Esophagus muscularis mucosa (tissue), 4 donors: ENCODE data around the gene DYNC1I2. TPM values are rescaled to one million over a fixed set of nuclear protein-coding genes. Genes with fewer than 3 reads are reported as not detected.

ENCODE experiments used
- DNase-seq: peaks from one replicate; pipeline ENCODE4 v3.0.0-alpha.2; 2017; ENCODE audit errors: extremely low spot score
- H3K27ac ChIP-seq, 4 donors: fragments of 200-600 bp; sonication (generic); replicated peaks in 1 of 4; 1 replicate in 3 of 4; 2 replicates in 1 of 4; pipeline ENCODE4 v1.5.1; 2016 to 2019; ENCODE audit warnings: mild to moderate bottlenecking in 1 of 4
- H3K27me3 ChIP-seq, 4 donors: fragments of 200-600 bp; sonication (generic); one replicate each; pipeline versions ENCODE4 v1.5.1 to v1.6.0; 2016 to 2019
- H3K36me3 ChIP-seq, 4 donors: fragments of 200-600 bp; sonication (generic); one replicate each; pipeline ENCODE4 v1.5.1; 2016 to 2019
- H3K4me1 ChIP-seq, 4 donors: fragments of 200-600 bp; sonication (generic); one replicate each; pipeline ENCODE4 v1.5.1; 2016 to 2019
- H3K4me3 ChIP-seq, 4 donors: fragments of 200-600 bp; sonication (generic); 1 replicate in 2 of 4; 2 replicates in 2 of 4; pipeline ENCODE4 v1.5.1; 2016 to 2019; ENCODE audit warnings: mild to moderate bottlenecking in 4 of 4, moderate library complexity in 1 of 4
- H3K9me3 ChIP-seq, 4 donors: fragments of 200-600 bp; sonication (generic); 1 replicate in 3 of 4; 2 replicates in 1 of 4; pipeline ENCODE4 v1.5.1; 2016 to 2019
- CTCF ChIP-seq, 3 experiments: fragments of 200-600 bp in 2 of 3; fragments of 450-650 bp in 1 of 3; sonication (generic) in 2 of 3; IDR thresholded peaks; one replicate each; pipeline ENCODE4 v1.5.1; 2017 to 2019; ENCODE audit warnings: antibody characterized with exemption in 3 of 3, mild to moderate bottlenecking in 2 of 3, moderate library complexity in 1 of 3
- EP300 ChIP-seq: sonication (generic); formaldehyde crosslinking; IDR thresholded peaks from one replicate; pipeline ENCODE4 v1.6.1; 2017; ENCODE audit warnings: antibody characterized with exemption
- POLR2A ChIP-seq: fragments of 450-650 bp; IDR thresholded peaks from one replicate; pipeline ENCODE4 v1.6.1; 2017; ENCODE audit warnings: antibody characterized with exemption, moderate library complexity, mild to moderate bottlenecking, low read depth
- POLR2AphosphoS5 ChIP-seq, 2 donors: sonication (generic); formaldehyde crosslinking; IDR thresholded peaks; one replicate each; pipeline ENCODE4 v1.6.1; 2017; ENCODE audit warnings: antibody characterized with exemption in 2 of 2
- WGBS: methylation state at CpG from one replicate; pipeline ENCODE4 v1.1.5; 2018; 5-methylcytosine and 5-hydroxymethylcytosine counted together
- intact Hi-C: fragments of 100-400 bp; cut with DNase I; formaldehyde crosslinking; loops from one replicate; pipeline ENCODE4 v1.15.1; 2023
- total RNA-seq, 4 donors: library from RNA; depleted of rRNA; stranded (reverse); fragments of >200 nt; gene quantifications; one replicate each; pipeline versions ENCODE4 v1.1.0 to v1.2.1, GENCODE V29; 2016

DYNC1I2 gene
- total RNA-seq, 4 donors from 2014 or later, result 99.1 to 122 (median 112) TPM

- H3K4me3 ChIP-seq, result no peak overlapping the region
- H3K36me3 ChIP-seq, result no peaks in the 10 kb centered on the region
- H3K4me1 ChIP-seq, result no peaks in the 10 kb centered on the region
- H3K27me3 ChIP-seq, result peaks cover 0 to 4% (median 0%) of the 10 kb centered on the region in 4 donors
- no peaks in the 10 kb centered on the region for H3K9me3 ChIP-seq
- no peak for DNase-seq
- TF ChIP-seq POLR2AphosphoS5 (IDR thresholded peaks at IDR 0.05) (no peak), CTCF (IDR thresholded peaks at IDR 0.05) (no peak), EP300 (no peak), POLR2A (no peak)
- intact Hi-C loops, result no loop called here
- H3K27ac ChIP-seq, result no peak overlapping the region
Measured at GRCh38 chr2:171667041-171667440, 20.2 kb upstream of the DYNC1I2 start.

- Histone ChIP-seq H3K4me3 (no peak overlapping the region), H3K36me3 (no peaks in the 10 kb centered on the region), H3K9me3 (no peaks in the 10 kb centered on the region), H3K4me1 (no peaks in the 10 kb centered on the region), H3K27me3 (peaks cover 0 to 2% (median 0%) of the 10 kb centered on the region in 4 donors), H3K27ac (no peak overlapping the region)
- intact Hi-C loops, result no loop called here
- DNase-seq, result no peak
- TF ChIP-seq POLR2A (no peak), EP300 (no peak), POLR2AphosphoS5 (IDR thresholded peaks at IDR 0.05) (no peak), CTCF (IDR thresholded peaks at IDR 0.05) (no peak)
- 64% methylated on average over 5 of the region's 5 CpGs for WGBS
Measured at GRCh38 chr2:171668183-171668582, 19.1 kb upstream of the DYNC1I2 start.

- intact Hi-C loops, result no loop called here
Measured at GRCh38 chr2:171669121-171669520, 18.1 kb upstream of the DYNC1I2 start.

GRCh38 chr2:171670655-171671054 lies 16.6 kb upstream of the DYNC1I2 start:
- no peaks in the 10 kb centered on the region for H3K27me3 ChIP-seq
- H3K4me3 ChIP-seq, result no peak overlapping the region
- no peaks in the 10 kb centered on the region for H3K9me3 ChIP-seq
- intact Hi-C loops, result no loop called here
- no peaks in the 10 kb centered on the region for H3K4me1 ChIP-seq
- no peak overlapping the region for H3K27ac ChIP-seq
- TF ChIP-seq CTCF (IDR thresholded peaks at IDR 0.05) (no peak), POLR2AphosphoS5 (IDR thresholded peaks at IDR 0.05) (no peak), POLR2A (no peak), EP300 (no peak)
- no peaks in the 10 kb centered on the region for H3K36me3 ChIP-seq
- no peak for DNase-seq

More at GRCh38 chr2:171669121-171669520, 18.1 kb upstream of the DYNC1I2 start:
- Histone ChIP-seq H3K27ac (no peak overlapping the region), H3K4me3 (no peak overlapping the region), H3K4me1 (no peaks in the 10 kb centered on the region), H3K27me3 (no peaks in the 10 kb centered on the region), H3K36me3 (no peaks in the 10 kb centered on the region), H3K9me3 (no peaks in the 10 kb centered on the region)
- WGBS, result 57% methylated on average over 3 of the region's 3 CpGs
- no peak for TF ChIP-seq POLR2AphosphoS5 (IDR thresholded peaks at IDR 0.05)
- TF ChIP-seq EP300, result no peak
- no peak for TF ChIP-seq CTCF (IDR thresholded peaks at IDR 0.05)
- no peak for TF ChIP-seq POLR2A
- DNase-seq, result no peak

DNA sequence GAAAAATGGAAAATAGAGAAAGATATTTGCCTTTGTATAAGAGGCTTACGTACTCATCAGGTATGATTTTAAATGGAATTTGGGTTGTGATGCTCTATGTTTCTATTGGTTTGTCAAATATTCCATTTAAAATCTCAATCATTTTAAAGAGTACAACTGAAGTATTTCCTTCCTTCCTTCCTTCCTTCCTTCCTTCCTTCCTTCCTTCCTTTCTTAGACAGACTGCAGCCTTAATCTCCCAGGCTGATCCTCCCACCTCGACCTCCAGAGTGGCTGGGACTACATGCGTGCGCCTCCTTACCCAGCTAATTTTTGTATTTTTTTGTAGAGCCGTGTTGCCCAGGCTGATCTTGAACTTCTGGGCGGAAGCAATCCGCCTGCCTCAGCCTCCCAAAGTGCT lies 15.4 kb upstream of the DYNC1I2 start:
- no peaks in the 10 kb centered on the region for H3K36me3 ChIP-seq
- no peak for DNase-seq
- H3K27me3 ChIP-seq, result no peaks in the 10 kb centered on the region
- H3K27ac ChIP-seq, result no peak overlapping the region
- WGBS, result 90% methylated on average over 7 of the region's 7 CpGs
- H3K4me3 ChIP-seq, result no peak overlapping the region
- no peaks in the 10 kb centered on the region for H3K9me3 ChIP-seq
- no peaks in the 10 kb centered on the region for H3K4me1 ChIP-seq
- intact Hi-C loops, result no loop called here
- TF ChIP-seq POLR2A (no peak), EP300 (no peak), POLR2AphosphoS5 (IDR thresholded peaks at IDR 0.05) (no peak), CTCF (IDR thresholded peaks at IDR 0.05) (no peak)
